Measurements from ENCODE around the gene MYH7.
"Not testable (repeated sequence)": the region's sequence is repeated elsewhere in the genome, so short reads cannot be mapped to it uniquely, and the experiment has no call there.

MYH7 gene

DNA sequence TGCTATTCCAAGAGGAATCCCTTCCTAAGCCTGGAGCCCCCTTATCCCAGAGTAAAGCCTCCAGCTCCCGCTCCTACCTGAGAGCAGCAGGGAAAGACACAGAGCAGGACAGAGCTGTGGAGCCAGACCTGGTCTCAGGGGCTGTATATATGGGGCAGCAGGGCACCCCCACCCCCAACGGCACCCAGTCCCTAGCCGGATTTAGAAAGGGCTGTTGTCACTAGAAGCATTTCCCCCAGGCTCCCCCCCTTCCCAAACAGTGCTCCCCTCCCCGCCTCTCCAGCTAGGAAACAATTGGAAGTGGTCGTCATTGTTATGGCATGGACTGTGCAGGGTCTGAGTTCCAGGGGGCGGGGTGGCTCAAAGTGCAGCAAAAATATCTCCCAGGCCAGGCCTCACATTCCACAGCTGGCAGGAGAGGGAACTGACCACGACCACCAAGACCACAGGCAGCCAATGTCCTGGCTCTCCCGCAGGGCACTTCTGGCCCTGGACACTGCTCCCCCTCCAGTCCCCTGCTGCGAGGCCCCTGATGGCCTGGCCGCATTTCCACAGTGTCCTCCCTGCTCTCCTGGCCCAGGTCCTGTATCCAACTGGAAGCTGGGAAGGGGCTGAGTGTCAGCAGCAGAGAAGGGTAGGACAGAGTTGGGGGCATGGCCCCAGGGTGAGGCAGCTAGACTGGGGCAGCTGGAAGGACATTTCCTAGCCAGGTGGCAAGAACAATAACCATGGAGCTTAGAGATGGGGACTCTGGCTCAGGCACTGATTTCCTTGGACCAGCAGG is at the start of gene MYH7:
TSS of gene MYH7 (minus strand) at position 118 of the 784 bp plus-strand sequence. CDS start 1,928 bp downstream, outside the sequence.
- DNase-seq (ENCODE audit: low read depth): no peak

GRCh38 chr14:23483236-23483854 is 47.9 kb upstream of the MYH7 start:
- no peak for DNase-seq (ENCODE audit: low read depth)

GRCh38 chr14:23482823-23483148 is 47.3 kb upstream of the MYH7 start:
- no peak for DNase-seq (ENCODE audit: low read depth)

DNA sequence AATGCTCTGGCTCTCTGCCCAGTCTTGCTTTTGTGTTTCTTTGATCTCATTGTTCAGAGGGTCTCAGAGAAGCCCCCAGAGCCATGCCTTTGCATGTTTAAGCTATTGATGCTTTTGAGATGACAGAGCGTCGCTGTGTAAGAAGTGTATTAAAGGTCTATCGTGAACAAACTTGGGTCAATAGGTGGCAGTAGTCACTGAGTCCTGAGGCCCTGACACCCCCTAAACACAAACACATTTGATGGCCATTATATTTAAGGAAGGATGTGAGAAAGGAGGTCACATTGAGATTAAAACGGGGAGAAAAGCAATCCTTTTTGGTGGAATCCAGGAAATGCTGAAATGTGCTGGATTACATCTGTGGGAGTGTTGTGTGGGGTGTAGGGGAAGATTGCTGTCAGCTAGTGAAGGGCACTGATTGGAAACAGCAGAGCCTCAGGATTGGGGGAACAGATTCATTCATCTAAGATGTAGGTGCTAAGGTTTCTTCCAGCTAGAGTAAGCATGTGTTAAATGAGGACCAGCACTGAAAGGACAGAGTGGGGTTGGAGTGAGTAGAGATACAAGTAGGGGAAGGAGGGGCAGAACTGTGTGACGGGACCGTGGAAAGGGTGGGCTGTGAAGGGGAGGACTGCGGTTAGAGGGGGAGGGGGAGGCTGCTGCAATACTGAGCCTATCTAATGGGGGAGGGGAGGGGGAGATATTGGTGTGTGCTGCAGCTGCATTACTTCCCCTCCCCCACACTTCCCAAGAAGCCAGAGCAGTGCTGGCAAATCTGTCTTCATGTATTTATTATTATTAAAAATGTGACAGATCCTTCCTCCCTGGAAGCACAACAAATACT is 46.7 kb upstream of the MYH7 start:
- DNase-seq (ENCODE audit: low read depth): no peak

GRCh38 chr14:23481362-23481970 is 46.0 kb upstream of the MYH7 start:
- DNase-seq (ENCODE audit: low read depth): no peak

DNA sequence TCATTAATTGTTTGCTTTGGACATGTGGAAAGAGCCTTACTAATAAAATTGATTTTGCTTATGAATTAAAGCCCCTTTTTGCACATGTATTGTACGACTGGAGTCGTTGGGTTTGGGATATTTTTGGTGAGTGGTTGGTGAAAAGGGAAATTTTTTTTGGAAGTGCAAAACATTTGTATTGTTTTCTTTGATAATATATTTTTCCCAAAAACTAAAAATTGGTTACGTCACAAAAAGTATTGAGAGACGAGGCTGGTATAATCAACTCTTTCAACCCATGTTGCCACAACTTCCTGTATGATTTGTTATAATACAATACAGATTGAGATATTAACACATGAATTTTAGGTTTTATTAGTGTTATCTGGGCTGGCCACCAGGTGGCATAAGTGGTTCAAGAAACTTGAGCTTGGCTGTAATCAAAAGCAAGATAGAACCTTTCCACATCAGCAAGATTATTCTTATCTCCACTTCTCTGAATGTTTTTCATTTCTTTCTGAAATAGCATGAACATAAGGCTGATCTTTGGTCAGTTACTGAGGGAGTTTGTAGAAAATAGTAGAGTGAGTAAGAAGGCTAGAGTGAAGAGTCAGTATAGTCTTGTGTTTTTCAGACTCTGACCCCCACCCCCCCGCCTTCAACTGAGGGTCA is 42.8 kb upstream of the MYH7 start:
- DNase-seq (ENCODE audit: low read depth): peak; percentile 30

- no peak for DNase-seq (ENCODE audit: low read depth)
Measured at GRCh38 chr14:23470947-23471346, 35.5 kb upstream of the MYH7 start.

DNA sequence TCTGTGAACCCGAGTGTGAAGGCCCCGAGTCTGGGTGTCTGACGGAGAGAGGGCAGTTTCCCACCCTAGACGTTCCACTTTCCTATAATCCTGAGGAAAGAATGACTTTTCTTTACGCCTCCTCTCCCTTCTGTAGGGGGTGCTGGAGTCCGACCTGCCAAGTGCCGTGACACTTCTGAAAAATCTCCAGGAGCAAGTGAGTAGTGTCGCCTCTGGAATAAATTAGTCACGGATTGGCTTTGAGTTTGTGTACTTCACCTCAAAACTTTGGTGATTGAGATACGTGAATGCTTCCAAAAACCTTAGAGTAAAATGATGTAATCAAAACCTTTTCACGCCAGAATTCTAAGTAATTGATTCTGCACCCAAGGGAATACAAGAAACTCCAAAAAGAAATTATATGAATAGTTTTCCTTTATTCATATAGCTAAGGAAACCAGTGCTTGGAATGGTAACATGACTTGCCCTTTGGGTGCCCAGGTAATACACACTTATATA is 34.5 kb upstream of the MYH7 start:
- DNase-seq (ENCODE audit: low read depth): no peak

DNA sequence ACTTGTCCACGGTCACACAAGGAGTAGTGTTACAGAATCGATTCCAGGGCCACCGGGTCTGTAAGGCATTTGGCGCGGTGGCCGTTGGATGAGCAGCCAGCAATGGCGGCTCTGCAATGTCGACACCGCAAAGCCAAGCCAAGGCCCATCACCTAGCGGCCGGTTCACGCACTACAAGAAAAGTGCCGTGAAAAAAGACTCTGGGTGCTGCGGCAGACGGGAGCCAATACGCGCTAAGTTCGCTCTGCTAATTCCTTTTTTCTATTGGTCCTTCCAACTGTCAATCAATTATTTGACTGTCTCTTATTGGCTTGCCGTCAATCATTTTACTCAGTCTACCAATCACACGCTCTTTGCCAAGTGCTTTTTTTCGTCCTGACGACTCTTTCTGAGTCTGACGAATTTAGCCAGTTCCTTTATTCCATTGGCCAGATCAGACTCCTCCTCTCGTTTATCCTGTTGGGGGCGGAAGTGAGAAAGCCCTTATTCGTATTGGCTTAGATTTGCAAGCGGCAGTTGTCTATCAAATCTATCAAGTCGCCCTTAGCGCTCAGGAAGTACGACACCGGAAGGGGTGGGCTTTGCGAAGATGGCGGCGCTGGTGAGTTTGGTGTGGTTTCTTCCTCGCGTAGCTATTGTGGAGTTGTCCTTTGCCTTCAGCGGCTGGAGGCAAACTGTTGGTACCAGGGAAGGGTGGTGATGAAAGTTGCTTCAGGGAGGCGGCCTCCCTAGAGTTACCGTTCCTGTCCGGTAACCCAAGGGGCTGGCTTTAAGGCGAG is 33.9 kb upstream of the MYH7 start, which contains the start of gene NGDN:
TSS of gene NGDN (plus strand) at position 577 of the 779 bp plus-strand sequence. CDS start at position 590, 13 bp downstream.
- DNase-seq (ENCODE audit: low read depth): peak; percentile 100

GRCh38 chr14:23468704-23469126 is 33.3 kb upstream of the MYH7 start:
- DNase-seq (ENCODE audit: low read depth): no peak

DNA sequence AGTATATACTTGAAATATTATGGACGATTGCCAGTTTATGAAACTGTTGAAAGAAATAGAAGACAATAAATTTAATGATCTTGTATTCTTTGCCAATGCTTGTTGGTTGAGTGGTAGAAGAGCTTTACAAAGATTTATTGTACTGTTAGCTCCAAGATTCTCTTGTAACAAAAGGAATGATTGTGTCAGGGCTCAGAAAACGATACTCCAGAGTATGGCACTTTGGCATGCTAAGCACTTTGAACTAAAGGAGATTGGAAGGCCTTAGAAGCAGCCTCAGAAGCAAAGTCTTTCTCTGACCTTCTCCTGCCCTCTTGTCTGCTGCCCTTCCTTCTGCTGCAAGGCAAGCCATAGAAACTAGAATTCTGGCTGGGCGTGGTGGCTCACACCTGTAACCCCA is 29.8 kb upstream of the MYH7 start:
- no peak for DNase-seq (ENCODE audit: low read depth)

DNA sequence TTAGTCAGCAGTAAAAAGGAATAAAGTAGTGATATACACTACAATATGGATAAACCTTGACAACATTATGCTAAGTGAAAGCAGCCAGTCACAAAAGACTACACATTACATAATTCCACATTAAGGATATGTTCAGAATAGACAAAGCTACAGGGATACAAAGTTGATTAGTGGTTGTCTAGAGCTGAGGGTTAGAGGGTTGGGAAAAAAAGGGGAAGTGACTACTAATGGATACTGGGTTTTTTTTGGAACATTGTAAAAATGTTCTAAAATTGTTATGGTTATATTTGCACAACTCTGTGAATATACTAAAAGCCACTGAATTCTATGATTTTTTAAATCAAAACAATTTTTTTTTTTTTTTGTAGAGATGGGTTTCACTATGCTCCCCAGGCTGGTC is 29.2 kb upstream of the MYH7 start:
- no peak for DNase-seq (ENCODE audit: low read depth)

GRCh38 chr14:23460960-23461359 is 25.5 kb upstream of the MYH7 start:
- no peak for DNase-seq (ENCODE audit: low read depth)

- DNase-seq (ENCODE audit: low read depth): no peak
Measured at GRCh38 chr14:23457587-23458445, 22.4 kb upstream of the MYH7 start.

- not testable (repeated sequence) for DNase-seq (ENCODE audit: low read depth)
Measured at GRCh38 chr14:23456883-23457586, 21.6 kb upstream of the MYH7 start.

DNA sequence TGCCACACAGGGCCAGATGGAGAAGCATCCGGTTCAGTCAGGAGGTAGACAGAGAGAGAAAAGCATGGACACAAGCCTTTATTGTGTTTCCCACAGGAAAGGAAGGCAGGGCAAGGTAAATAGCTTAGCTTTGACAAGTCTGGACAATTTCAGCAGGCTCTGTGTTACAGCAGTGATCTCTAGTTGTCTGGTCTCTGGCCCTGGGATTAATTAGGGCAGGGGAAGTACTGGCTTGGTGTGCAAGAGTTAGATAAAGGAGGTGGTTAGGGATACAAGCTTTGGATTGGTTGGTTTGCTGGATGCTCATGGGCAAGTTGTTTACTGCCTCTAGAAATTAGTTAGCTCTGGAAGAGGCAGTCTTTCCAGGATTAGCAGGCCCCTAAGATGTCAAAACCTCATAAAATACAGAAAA is 19.0 kb upstream of the MYH7 start:
- DNase-seq (ENCODE audit: low read depth): no peak

- DNase-seq (ENCODE audit: low read depth): no peak
Measured at GRCh38 chr14:23452237-23452636, 16.8 kb upstream of the MYH7 start.

GRCh38 chr14:23450379-23450778 is 14.9 kb upstream of the MYH7 start:
- DNase-seq (ENCODE audit: low read depth): no peak

DNA sequence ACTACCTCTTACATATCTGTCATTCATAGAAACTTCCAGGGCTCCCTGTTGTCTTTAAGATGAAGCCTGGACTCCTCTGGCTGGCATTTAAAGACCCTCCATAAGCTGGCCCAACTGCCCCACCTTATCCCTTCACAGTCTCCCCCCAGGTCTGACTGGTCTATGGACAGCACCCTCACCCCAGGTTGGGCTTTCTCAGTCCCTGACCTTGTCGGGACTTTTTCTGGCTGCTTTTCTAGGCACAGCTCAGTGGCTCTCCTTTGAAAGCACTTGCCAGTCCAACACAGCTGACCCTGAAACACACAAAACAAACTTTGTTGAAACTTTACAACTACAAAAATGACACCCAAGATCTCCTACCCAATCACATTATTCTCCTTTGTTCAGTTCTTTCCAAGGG is 13.9 kb upstream of the MYH7 start:
- DNase-seq (ENCODE audit: low read depth): no peak

Measured in non-pigmented ciliary epithelial cell (primary cell).